ENCODE measurements around the gene PIK3C2A.

GRCh38 chr11:17163736-17164135, 44.0 kb downstream of the PIK3C2A start:
- TF ChIP-seq CTCF (IDR thresholded peaks at IDR 0.05; ENCODE audit: low read length) (no peak), EZH2 (IDR thresholded peaks at IDR 0.05; ENCODE audit: borderline replicate concordance, low read length) (no peak)

All from OCI-LY1 (cell line).